GM18499 (cell line): Measurements from ENCODE around the gene NIT1.

Experiments
- ATAC-seq: cut with Tn5 transposase; IDR thresholded peaks from one replicate; pipeline ENCODE4 v1.9.1; 2021; ENCODE audit warnings: moderate number of reproducible peaks; ENCODE audit not compliant: insufficient read depth, unreplicated experiment

Gene NIT1

GRCh38 chr1:161117759-161118581, at the start of gene NIT1, which contains the start of gene PFDN2:
TSS of gene NIT1 (plus strand) at chr1:161118105. CDS start at chr1:161118177, 72 bp downstream.
TSS of gene PFDN2 (minus strand) at chr1:161118037. CDS start at chr1:161118026, 11 bp downstream.
- ATAC-seq, result peak; percentile 45

- no peak for ATAC-seq
These were observed 49.3 kb upstream of the NIT1 start for GRCh38 chr1:161068306-161069234.

DNA sequence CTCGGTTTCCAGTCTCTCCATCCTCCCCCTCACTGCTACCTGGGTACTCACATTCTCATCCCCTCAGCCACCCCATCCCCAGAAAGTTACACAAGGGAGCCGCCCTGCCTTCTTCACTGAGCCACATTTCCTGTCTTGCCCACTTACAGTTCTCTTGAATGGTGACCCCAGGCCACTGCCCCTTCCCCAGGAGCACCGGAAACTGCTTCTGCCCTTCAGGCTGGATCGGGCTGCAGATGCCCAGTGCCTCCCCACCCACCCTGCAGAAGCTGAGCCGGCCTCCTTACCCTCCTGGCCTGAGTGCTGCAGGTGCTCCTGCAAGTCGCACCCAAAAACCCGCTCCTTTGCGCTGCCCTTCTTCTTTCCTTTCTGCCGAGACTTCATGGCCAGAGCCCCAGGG, 48.7 kb upstream of the NIT1 start:
- no peak for ATAC-seq

- peak; percentile 62 for ATAC-seq
These were observed 48.1 kb upstream of the NIT1 start, which contains the start of gene ARHGAP30 for GRCh38 chr1:161069731-161070270. TSS of gene ARHGAP30 (minus strand) at chr1:161069891. CDS start at chr1:161069624, 267 bp downstream.

DNA sequence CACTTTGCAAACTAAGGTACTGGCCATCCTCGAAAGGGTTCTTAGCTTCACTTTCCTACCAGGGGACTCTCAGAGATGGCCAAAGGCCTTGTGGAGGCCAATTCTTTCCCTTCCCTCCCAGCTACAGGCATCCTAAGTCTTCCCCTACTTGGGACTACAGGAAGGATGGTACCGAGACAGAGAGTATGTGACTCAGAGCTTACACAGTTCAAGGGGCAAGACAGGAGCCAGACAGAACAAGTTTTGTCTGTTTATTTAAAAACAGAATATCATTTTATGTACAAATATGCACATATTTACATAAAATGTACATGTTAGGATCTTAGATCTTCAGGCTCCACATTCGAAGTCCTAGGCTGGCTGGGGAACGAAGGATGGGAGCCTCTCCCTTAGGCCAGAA, 47.1 kb upstream of the NIT1 start:
- no peak for ATAC-seq

DNA sequence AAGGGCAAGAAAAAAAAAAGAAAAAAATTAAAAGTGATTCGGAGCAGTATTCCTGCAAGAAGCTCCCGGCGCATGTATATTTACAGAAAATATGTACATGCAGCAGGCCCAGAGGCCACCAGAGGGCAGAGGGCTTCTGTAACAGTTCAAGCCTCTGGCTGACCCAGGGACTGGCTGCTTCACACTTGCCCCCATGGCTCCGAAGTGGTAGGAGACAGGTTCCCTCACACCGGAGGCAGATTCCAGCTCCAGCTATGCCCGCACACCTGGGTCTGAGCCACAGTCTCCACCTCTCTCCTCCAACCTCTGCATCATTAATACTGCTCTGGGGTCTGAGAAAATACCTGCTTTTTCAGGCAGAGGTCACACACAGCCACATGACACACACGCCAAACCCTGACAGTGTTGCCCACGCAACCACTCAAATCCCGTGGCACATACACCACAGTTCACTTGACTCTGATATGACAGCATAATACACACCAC, 46.0 kb upstream of the NIT1 start:
- no peak for ATAC-seq

DNA sequence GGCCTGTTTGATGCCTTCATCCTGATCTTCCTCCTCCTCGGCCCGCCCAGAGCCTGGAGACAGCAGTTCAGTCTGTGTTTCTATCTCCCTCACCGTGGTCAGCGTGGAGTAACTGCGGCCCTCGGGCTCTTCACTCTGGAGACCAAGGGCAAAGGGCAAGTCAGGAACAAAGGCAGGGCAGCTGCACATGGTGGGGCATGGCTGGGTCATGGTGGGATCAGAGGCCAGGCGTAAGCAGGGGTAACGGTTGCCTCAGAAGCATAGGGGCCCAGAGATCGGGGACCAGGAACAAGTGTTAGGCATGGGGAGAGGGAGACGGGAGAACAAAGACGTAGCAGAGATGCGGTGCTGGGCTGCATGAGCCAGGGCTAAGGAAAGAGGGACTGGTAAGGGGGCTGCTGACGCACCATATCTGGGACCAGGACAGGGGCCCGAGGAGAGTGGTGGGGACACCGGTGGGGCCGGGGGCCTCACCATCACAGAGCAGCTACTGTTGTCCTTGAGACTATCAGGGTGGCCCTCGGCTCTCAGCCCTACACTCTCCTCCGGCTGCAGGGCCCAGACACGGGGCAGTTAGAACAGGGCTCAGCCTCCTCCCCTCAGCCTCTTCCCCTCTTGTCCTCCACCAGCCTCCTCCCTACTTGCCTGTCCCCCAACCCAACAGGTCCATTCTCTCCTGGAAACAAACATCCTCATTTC, 45.0 kb upstream of the NIT1 start:
- ATAC-seq, result no peak

GRCh38 chr1:161073474-161074121, 44.3 kb upstream of the NIT1 start:
- no peak for ATAC-seq

DNA sequence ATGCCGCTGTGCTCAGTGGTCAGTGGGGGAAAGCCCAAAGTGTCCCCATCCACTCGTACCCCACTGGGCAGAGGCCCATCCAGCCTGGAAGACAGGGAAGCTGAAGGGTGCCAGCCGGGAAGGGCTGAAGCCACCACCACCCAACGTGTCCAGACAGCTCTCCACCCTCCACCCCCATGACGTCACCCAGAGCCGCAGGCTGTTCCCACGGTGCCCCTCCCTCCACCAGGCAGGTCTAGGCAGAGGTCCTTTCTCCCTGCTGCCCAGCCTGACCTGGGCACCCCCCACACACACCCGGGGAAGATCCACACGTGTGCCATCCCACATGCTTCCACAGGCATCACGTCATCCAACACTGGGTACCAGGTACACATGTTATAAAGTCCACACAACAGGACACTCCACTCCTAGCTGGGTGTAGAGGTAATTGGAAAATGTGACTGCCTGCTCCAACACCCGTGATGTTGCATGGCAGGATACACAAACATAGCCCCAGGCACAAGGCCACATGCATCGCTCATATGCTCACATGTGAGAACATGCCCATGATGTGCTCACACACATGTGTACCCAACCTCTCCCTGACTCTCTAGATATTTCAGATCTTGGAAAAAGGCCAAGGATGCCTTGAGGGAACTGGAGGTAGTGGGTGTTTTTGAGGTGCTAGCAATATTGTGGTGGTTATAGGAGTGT, 43.1 kb upstream of the NIT1 start:
- ATAC-seq, result no peak

DNA sequence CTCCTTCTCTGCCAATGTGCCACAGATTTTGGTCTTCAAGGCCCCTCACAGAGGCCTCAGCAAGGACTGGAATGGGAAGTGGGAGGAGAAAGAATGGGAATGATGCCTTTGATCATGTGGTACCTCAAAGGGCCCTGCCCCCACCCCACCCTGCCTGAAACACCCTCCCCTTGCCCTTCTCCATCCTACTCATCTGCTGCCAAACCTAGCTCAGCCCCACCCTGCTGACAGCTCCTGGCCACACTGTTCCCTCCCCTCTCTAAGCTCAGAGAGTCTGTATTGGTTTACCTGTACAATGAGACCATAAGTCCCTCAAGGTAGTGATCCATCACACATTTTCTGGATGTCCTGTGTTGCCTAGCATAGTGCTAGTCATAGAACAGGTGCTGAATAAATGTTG, 41.5 kb upstream of the NIT1 start:
- no peak for ATAC-seq

DNA sequence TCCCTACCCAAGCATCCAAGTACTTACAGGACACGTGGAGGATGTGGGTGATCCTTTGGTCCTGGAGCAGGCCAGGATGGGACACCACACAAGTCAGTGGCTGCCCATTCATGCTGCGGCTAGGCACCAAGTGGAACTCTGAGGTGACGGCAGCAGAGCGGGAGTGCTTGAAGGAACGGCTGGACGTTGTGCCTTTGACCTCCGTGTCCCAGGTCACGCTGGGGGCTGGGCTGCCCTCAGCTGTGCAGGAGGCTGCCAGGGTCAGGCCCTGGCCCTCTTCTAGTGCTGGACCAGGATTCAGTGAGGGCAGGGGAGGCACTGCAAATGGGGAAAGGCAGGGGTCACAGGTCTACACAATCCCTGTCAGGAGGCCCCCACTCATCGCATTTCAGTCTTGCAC, 40.5 kb upstream of the NIT1 start:
- ATAC-seq, result no peak

DNA sequence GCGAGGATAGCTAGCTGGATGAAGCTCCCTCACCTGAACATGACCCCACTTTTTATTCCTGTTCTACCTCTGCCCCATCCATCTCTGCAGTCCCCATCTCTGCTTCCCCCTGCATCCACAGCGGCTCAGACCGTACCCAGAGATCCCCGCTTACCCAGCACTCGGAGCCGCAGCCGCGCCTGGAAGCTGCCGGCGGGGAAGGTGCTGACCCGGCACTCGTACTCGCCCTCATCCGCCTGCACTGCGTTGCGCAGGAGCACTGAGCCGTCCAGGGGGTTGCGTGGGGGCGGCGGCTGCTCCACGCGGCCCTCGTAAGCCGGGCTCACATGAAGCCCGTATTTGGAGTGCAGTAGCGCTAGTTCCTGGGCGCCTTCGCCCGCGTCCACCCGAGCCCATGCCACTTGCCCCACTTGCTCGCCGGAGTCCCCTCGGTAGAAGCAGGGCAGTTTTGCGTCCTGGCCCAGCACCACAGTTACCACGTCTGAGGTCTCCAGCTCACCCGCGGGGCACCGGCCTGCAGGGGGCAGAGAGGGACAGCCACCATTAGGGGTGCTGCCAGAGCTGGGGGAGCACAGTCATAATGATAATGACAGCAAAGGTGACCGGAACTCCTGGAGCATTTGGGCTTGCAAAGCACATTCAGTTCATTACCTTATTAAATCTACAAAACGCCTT, 38.3 kb upstream of the NIT1 start:
- no peak for ATAC-seq

- no peak for ATAC-seq
These were observed 37.2 kb upstream of the NIT1 start for GRCh38 chr1:161080441-161081405.

DNA sequence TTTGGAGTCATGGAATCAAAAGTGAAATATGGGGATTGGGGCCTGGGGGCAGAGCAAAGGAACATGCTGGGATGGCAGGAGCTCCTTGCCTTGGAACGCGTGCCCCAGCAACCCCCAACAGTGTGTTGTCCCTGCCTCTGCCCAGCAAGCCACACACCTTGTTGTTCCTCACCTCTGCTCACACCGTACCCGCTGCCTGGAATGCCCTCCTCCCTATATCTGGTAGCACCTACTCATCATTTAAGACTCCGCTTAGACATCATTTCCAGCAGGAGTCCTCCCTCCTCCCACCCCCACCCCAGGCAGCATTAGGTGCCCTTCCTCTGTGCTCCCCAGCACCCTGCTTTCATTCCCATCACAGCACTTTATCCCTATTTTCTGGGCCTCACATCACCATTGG, 36.4 kb upstream of the NIT1 start:
- ATAC-seq, result no peak

- no peak for ATAC-seq
These were observed 35.4 kb upstream of the NIT1 start for GRCh38 chr1:161082483-161082882.

GRCh38 chr1:161082996-161083747, 34.7 kb upstream of the NIT1 start:
- no peak for ATAC-seq
